SK-N-SH (cell line): ENCODE results near the gene TTC22. TPM values are rescaled to one million over a fixed set of nuclear protein-coding genes. Genes with fewer than 3 reads are reported as not detected.
A peak's percentile ranks its signal among the peaks of the same experiment; 100 is the strongest.

Experiments used
- CTCF ChIA-PET: fragments of 300-600, 350-600 bp; formaldehyde crosslinking; extraction: SDS; loops from one replicate; lab custom pipeline; 2021; lab: Yijun Ruan, JAX
- POLR2A ChIA-PET: fragments of 350-600 bp; sonication (Branson Sonifier 250); formaldehyde crosslinking; extraction: SDS; loops from one replicate; lab custom pipeline; 2020; ENCODE audit warnings: antibody characterized with exemption, inconsistent platforms; lab: Yijun Ruan, JAX
- DNase-seq: peaks from one replicate; pipeline ENCODE4 v3.0.0; 2012
- H2AFZ ChIP-seq: fragments of 200-600 bp; sonication (generic); 2 replicates; pipeline ENCODE4 v1.8.1; 2016; ENCODE audit warnings: antibody characterized with exemption, mild to moderate bottlenecking, low read depth
- H3F3A ChIP-seq: fragments of 200-600 bp; sonication (generic); replicated peaks from 2 replicates; pipeline ENCODE3; 2016; ENCODE audit warnings: antibody characterized with exemption, mild to moderate bottlenecking; ENCODE audit not compliant: insufficient read depth
- H3K27ac ChIP-seq, 2 experiments: fragments of 200-500 bp in 1 of 2; fragments of 200-600 bp in 1 of 2; sonication (Bioruptor generic) in 1 of 2; sonication (generic), shearing (Covaris generic) in 1 of 2; 2 replicates each; pipeline versions ENCODE4 v1.5.1 to v1.6.1; 2014 to 2016; ENCODE audit warnings: low read depth in 2 of 2, inconsistent platforms in 1 of 2, low read length in 1 of 2, mild to moderate bottlenecking in 1 of 2, mixed read lengths in 1 of 2
- H3K27me3 ChIP-seq: fragments of 200-600 bp; sonication (generic), shearing (Covaris generic); 2 replicates; pipeline ENCODE4 v1.6.1; 2016; ENCODE audit warnings: mixed run types; ENCODE audit not compliant: insufficient read depth
- H3K36me3 ChIP-seq, 2 experiments: fragments of 200-500 bp in 1 of 2; fragments of 200-600 bp in 1 of 2; sonication (Bioruptor generic) in 1 of 2; sonication (generic) in 1 of 2; replicated peaks in 1 of 2; 2 replicates each; pipeline versions ENCODE3 to v1.5.1; 2014 to 2016; ENCODE audit warnings: low read length in 1 of 2, mild to moderate bottlenecking in 1 of 2; ENCODE audit not compliant: insufficient read depth in 2 of 2, control insufficient read depth in 1 of 2
- H3K4me1 ChIP-seq, 2 experiments: fragments of 200-500 bp in 1 of 2; fragments of 200-600 bp in 1 of 2; sonication (Bioruptor generic) in 1 of 2; sonication (generic), shearing (Covaris generic) in 1 of 2; 2 replicates each; pipeline versions ENCODE4 v1.5.1 to v1.6.1; 2014 to 2016; ENCODE audit warnings: low read depth in 1 of 2, low read length in 1 of 2, mixed run types in 1 of 2; ENCODE audit not compliant: insufficient read depth in 2 of 2, control insufficient read depth in 1 of 2
- H3K4me2 ChIP-seq: fragments of 200-600 bp; sonication (generic), shearing (Covaris generic); 2 replicates; pipeline ENCODE4 v1.6.1; 2017; ENCODE audit warnings: mixed run types
- H3K4me3 ChIP-seq, 2 experiments: fragments of 200-500 bp in 1 of 2; fragments of 200-600 bp in 1 of 2; sonication (Bioruptor generic) in 1 of 2; sonication (generic), shearing (Covaris generic) in 1 of 2; 2 replicates each; pipeline versions ENCODE4 v1.5.1 to v1.8.1; 2014 to 2016; ENCODE audit warnings: low read depth in 2 of 2, inconsistent platforms in 1 of 2, low read length in 1 of 2, mild to moderate bottlenecking in 1 of 2, mixed read lengths in 1 of 2, moderate library complexity in 1 of 2
- H3K79me2 ChIP-seq: fragments of 200-600 bp; sonication (generic); 2 replicates; pipeline ENCODE4 v1.8.1; 2017; ENCODE audit warnings: mild to moderate bottlenecking; ENCODE audit not compliant: insufficient read depth
- H3K9ac ChIP-seq: fragments of 200-600 bp; sonication (generic); 2 replicates; pipeline ENCODE4 v1.6.1; 2017; ENCODE audit warnings: mixed run types
- H3K9me2 ChIP-seq: fragments of 200-600 bp; sonication (generic); 2 replicates; pipeline ENCODE4 v1.6.1; 2017; ENCODE audit warnings: mixed run types
- H3K9me3 ChIP-seq: fragments of 200-600 bp; sonication (generic); 2 replicates; pipeline ENCODE4 v1.6.1; 2017; ENCODE audit warnings: mixed run types, mild to moderate bottlenecking, moderate library complexity
- H4K20me1 ChIP-seq: fragments of 200-600 bp; sonication (generic); 2 replicates; pipeline ENCODE4 v1.6.1; 2017; ENCODE audit warnings: mild to moderate bottlenecking, mixed run types; ENCODE audit not compliant: insufficient read depth
- CHD2 ChIP-seq: fragments of 150-350 bp; IDR thresholded peaks from 2 replicates; pipeline ENCODE4 v1.6.1; 2018; ENCODE audit warnings: low read length; ENCODE audit not compliant: partially characterized antibody
- CTCF ChIP-seq: fragments of 200-600 bp; sonication (generic); IDR thresholded peaks from 2 replicates; pipeline ENCODE4 v1.6.1; 2017; ENCODE audit warnings: antibody characterized with exemption, mild to moderate bottlenecking, moderate library complexity
- EZH2phosphoT487 ChIP-seq: fragments of 200-600 bp; sonication (generic); IDR thresholded peaks from 2 replicates; pipeline ENCODE4 v1.6.1; 2017; ENCODE audit warnings: low read depth, mixed run types, mild to moderate bottlenecking, antibody characterized with exemption, moderate library complexity, borderline replicate concordance
- FOSL2 ChIP-seq: IDR thresholded peaks from 2 replicates; pipeline ENCODE4 v1.4.0; 2012; ENCODE audit warnings: low read depth, mild to moderate bottlenecking, moderate library complexity, borderline replicate concordance
- FOXJ3 ChIP-seq: sonication (generic); formaldehyde crosslinking; IDR thresholded peaks from 2 replicates; pipeline ENCODE4 v1.5.1; 2020; ENCODE audit warnings: mild to moderate bottlenecking, missing genetic modification reagents
- FOXM1 ChIP-seq: IDR thresholded peaks from 2 replicates; pipeline ENCODE4 v1.4.0; 2012; ENCODE audit warnings: low read depth, mild to moderate bottlenecking
- JUND ChIP-seq: IDR thresholded peaks from 2 replicates; pipeline ENCODE4 v1.4.0; 2012
- MAX ChIP-seq: IDR thresholded peaks from 2 replicates; pipeline ENCODE4 v1.4.0; 2012; ENCODE audit warnings: low read depth
- MEF2A ChIP-seq: IDR thresholded peaks from 2 replicates; pipeline ENCODE4 v1.4.0; 2012; ENCODE audit warnings: low read depth, borderline replicate concordance
- MXI1 ChIP-seq: IDR thresholded peaks from 2 replicates; pipeline ENCODE4 v1.6.1; 2012; ENCODE audit warnings: mild to moderate bottlenecking, low read depth, low read length, improper control_type of control experiment
- NFIC ChIP-seq: IDR thresholded peaks from 2 replicates; pipeline ENCODE4 v1.4.0; 2012; ENCODE audit warnings: borderline replicate concordance
- NRF1 ChIP-seq: IDR thresholded peaks from 2 replicates; pipeline ENCODE4 v1.6.1; 2012; ENCODE audit warnings: low read depth, mild to moderate bottlenecking, low read length
- PBX3 ChIP-seq: IDR thresholded peaks from 2 replicates; pipeline ENCODE4; 2012
- POLR2AphosphoS5 ChIP-seq: IDR thresholded peaks from 2 replicates; pipeline ENCODE4 v1.6.1; 2012; ENCODE audit warnings: low read depth, low read length
- RFX5 ChIP-seq: IDR thresholded peaks from 2 replicates; pipeline ENCODE4 v1.6.1; 2012; ENCODE audit warnings: mild to moderate bottlenecking, improper control_type of control experiment, low read length
- RXRA ChIP-seq: IDR thresholded peaks from 2 replicates; pipeline ENCODE4 v1.4.0; 2012; ENCODE audit warnings: low read depth, mild to moderate bottlenecking, borderline replicate concordance
- SIN3A ChIP-seq: IDR thresholded peaks from 2 replicates; pipeline ENCODE4 v1.6.1; 2012; ENCODE audit warnings: low read depth, mild to moderate bottlenecking, low read length, moderate library complexity, borderline replicate concordance
- SMC3 ChIP-seq: IDR thresholded peaks from 2 replicates; pipeline ENCODE4 v1.6.1; 2012; ENCODE audit warnings: low read depth, low read length, improper control_type of control experiment
- USF1 ChIP-seq: IDR thresholded peaks from 2 replicates; pipeline ENCODE4 v1.4.0; 2012; ENCODE audit warnings: low read depth, borderline replicate concordance
- YY1 ChIP-seq: IDR thresholded peaks from 2 replicates; pipeline ENCODE4 v1.4.0; 2012; ENCODE audit warnings: low read depth, mild to moderate bottlenecking
- ZBTB33 ChIP-seq: IDR thresholded peaks from 2 replicates; pipeline ENCODE4 v1.4.0; 2012; ENCODE audit warnings: low read depth, borderline replicate concordance
- WGBS: methylation state at CpG from one replicate; pipeline ENCODE4 v1.1.6; 2017; ENCODE audit warnings: low lambda C conversion rate; 5-methylcytosine and 5-hydroxymethylcytosine counted together
- polyA plus RNA-seq, 3 experiments: library from polyadenylated mRNA; depleted of rRNA; stranded (reverse); fragments of >200 nt; gene quantifications; 2 replicates each; pipeline ENCODE4 v1.2.3, GENCODE V29; 2012

TTC22 gene
- polyA plus RNA-seq, 1 of the 3 experiments (the other 2 are of a cell fraction), result not detected

- H3K4me1 ChIP-seq, result peaks cover 8 to 12% of the 10 kb centered on the region in 2 experiments; a peak in 3 of 4 replicates
- peak overlapping the region; percentile 94 for H3K4me3 ChIP-seq
- peak overlapping the region; percentile 94 for H2AFZ ChIP-seq
- H3K79me2 ChIP-seq, result peaks cover 23% of the 10 kb centered on the region
- H3K27ac ChIP-seq, result peak overlapping the region; percentile 77 to 79
- H3K9me2 ChIP-seq, result no peaks in the 10 kb centered on the region
- ChIA-PET CTCF (interaction anchor here (1.0 to 5.0 kb wide), 3 partner anchors 28 to 710 kb away, joined by 3 to 17 read pairs (median 14); partner anchors contain the start of gene TCEANC2), POLR2A (interaction anchor here (0.9 to 1.6 kb wide), 2 partner anchors 48 to 711 kb away, joined by 3 to 4 read pairs; partner anchors contain the start of gene TMEM59)
- H4K20me1 ChIP-seq, result no peaks in the 10 kb centered on the region
- H3K27me3 ChIP-seq, result no peaks in the 10 kb centered on the region
- peak; percentile 44 for DNase-seq
- TF ChIP-seq RXRA, result no peak
- TF ChIP-seq RFX5, result no peak
- TF ChIP-seq SIN3A, result no peak
- TF ChIP-seq CHD2, result no peak
- TF ChIP-seq MEF2A, result no peak
- no peak for TF ChIP-seq FOXM1
- TF ChIP-seq FOXJ3 (CRISPR knock-in tag), result no peak
- TF ChIP-seq CTCF, result no peak
- no peak for TF ChIP-seq SMC3
- TF ChIP-seq USF1, result no peak
- H3K36me3 ChIP-seq, result peaks cover 0 to 1% of the 10 kb centered on the region in 2 experiments
- 0% methylated on average over 8 of the region's 11 CpGs for WGBS
- no peaks in the 10 kb centered on the region for H3K9me3 ChIP-seq
- no peaks in the 10 kb centered on the region for H3F3A ChIP-seq
- H3K9ac ChIP-seq, result peak overlapping the region; percentile 93
- peak overlapping the region; percentile 87 for H3K4me2 ChIP-seq
Measured at GRCh38 chr1:54763816-54764132, 37.3 kb downstream of the TTC22 start.

- no peaks in the 10 kb centered on the region for H3K27me3 ChIP-seq
- no peak overlapping the region for H3K27ac ChIP-seq
- no peaks in the 10 kb centered on the region for H3K9me2 ChIP-seq
- H3F3A ChIP-seq, result no peaks in the 10 kb centered on the region
- H4K20me1 ChIP-seq, result no peaks in the 10 kb centered on the region
- no peak overlapping the region for H3K9ac ChIP-seq
- ChIA-PET CTCF (interaction anchor here (1.4 kb wide), 1 partner anchor 33 kb away, joined by 3 read pairs; no protein-coding TSS in a partner anchor), POLR2A (no interaction called here)
- no peak overlapping the region for H2AFZ ChIP-seq
- WGBS, result 88% methylated on average over 4 of the region's 20 CpGs
- H3K4me3 ChIP-seq, result no peak overlapping the region
- peaks cover 4 to 27% of the 10 kb centered on the region in 2 experiments for H3K36me3 ChIP-seq
- no peaks in the 10 kb centered on the region for H3K9me3 ChIP-seq
- peaks cover 19% of the 10 kb centered on the region for H3K79me2 ChIP-seq
- H3K4me2 ChIP-seq, result no peak overlapping the region
- H3K4me1 ChIP-seq, result peaks cover 5 to 8% of the 10 kb centered on the region in 2 experiments; a peak in 3 of 4 replicates
- no peak for DNase-seq
- TF ChIP-seq MXI1 (no peak), POLR2AphosphoS5 (no peak), RFX5 (no peak), NRF1 (no peak), USF1 (no peak), NFIC (no peak), PBX3 (no peak), EZH2phosphoT487 (no peak), YY1 (no peak), MAX (no peak), JUND (no peak), FOSL2 (no peak), FOXJ3 (CRISPR knock-in tag) (no peak), ZBTB33 (no peak)
Measured at GRCh38 chr1:54758678-54759348, 42.3 kb downstream of the TTC22 start.
